Measurements from ENCODE around the gene EXOC3L4. TPM values are rescaled to one million over a fixed set of nuclear protein-coding genes. Genes with fewer than 3 reads are reported as not detected.
"Not testable (repeated sequence)": the region's sequence is repeated elsewhere in the genome, so short reads cannot be mapped to it uniquely, and the experiment has no call there.

The EXOC3L4 gene
- total and polyA plus RNA-seq, 2 donors (not counting 3 experiments of a cell fraction or from before 2014, with no cell fraction given) = not detected

- dilution Hi-C loops (cut with MboI; ENCODE audit: extremely low pct_ligation_motif_present, low sequenced_read_pairs) = no loop called here
Measured at GRCh38 chr14:103045371-103045869, 49.1 kb upstream of the EXOC3L4 start.

DNA sequence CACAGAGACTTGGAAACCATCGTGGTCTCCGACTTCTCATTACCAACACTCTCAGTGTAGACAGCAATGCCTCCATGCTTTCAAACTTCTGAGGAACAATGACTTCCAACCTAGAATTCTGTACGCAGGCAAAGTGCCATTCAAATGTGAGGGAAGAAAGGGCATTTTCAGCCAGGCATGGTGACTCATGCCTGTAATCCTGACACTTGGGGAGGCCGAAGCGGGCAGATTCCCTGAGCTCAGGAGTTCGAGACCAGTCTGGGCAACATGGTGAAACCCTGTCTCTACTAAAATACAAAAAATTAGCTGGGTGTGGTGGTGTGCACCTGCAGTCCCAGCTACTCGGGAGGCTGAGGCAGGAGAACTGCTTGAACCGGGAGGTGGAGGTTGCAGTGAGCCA, 47.1 kb upstream of the EXOC3L4 start:
- H2AFZ ChIP-seq (ENCODE audit: low read depth, low read length); BruUV-seq (replicated peaks); H3K27me3 ChIP-seq (ENCODE audit: control insufficient read depth in 2 of 2, insufficient read depth in 2 of 2, low read length in 2 of 2); H3K9me1 ChIP-seq (replicated peaks; ENCODE audit: control insufficient read depth, extremely low read depth, insufficient read depth, low read length); FAIRE-seq; DNase-seq (ENCODE audit: low read depth, low spot score); H4K20me1 ChIP-seq (replicated peaks; ENCODE audit: control insufficient read depth, extremely low read depth, insufficient read depth, low read length); H3K27ac ChIP-seq (ENCODE audit: insufficient read depth, low read depth, low read length); H3K4me1 ChIP-seq (ENCODE audit: control insufficient read depth, extremely low read depth, insufficient read depth, low read length); H3K9ac ChIP-seq (replicated peaks; ENCODE audit: extremely low read depth, insufficient read depth, low read length); dilution Hi-C loops (cut with MboI; ENCODE audit: extremely low pct_ligation_motif_present, low sequenced_read_pairs); intact Hi-C loops (cut with micrococcal nuclease); H3K9me3 ChIP-seq (replicated peaks; ENCODE audit: control insufficient read depth, insufficient read depth, low read length); H3K36me3 ChIP-seq (ENCODE audit: control insufficient read depth in 2 of 2, extremely low read depth in 1 of 2, insufficient read depth in 2 of 2, low read length in 2 of 2); H3K4me2 ChIP-seq (ENCODE audit: insufficient read depth, low read length); H3K4me3 ChIP-seq (replicated peaks in 1 of 3; ENCODE audit: insufficient read depth in 1 of 3, low read depth in 1 of 3, low read length in 3 of 3): not testable (repeated sequence)
- CTCF ChIA-PET = interaction anchor here (1.6 kb wide), 1 partner anchor 11 kb away, joined by 3 read pairs; no protein-coding TSS in a partner anchor
- POLR2A ChIA-PET = interaction anchor here (0.6 kb wide), 1 partner anchor 18 kb away, joined by 6 read pairs; no protein-coding TSS in a partner anchor
- H3K79me2 ChIP-seq (ENCODE audit: control insufficient read depth, insufficient read depth, low read length) = peaks cover 95% of the 10 kb centered on the region

More at GRCh38 chr14:103045371-103045869, 49.1 kb upstream of the EXOC3L4 start:
- DNase-seq (ENCODE audit: low read depth, low spot score) (no peak), FAIRE-seq (no peak)
- Histone ChIP-seq H3K4me1 (ENCODE audit: control insufficient read depth, extremely low read depth, insufficient read depth, low read length) (no peaks in the 10 kb centered on the region), H3K9me1 (replicated peaks; ENCODE audit: control insufficient read depth, extremely low read depth, insufficient read depth, low read length) (no peaks in the 10 kb centered on the region), H3K27ac (ENCODE audit: insufficient read depth, low read depth, low read length) (no peak overlapping the region), H3K9ac (replicated peaks; ENCODE audit: extremely low read depth, insufficient read depth, low read length) (no peak overlapping the region), H3K4me2 (ENCODE audit: insufficient read depth, low read length) (no peak overlapping the region), H4K20me1 (replicated peaks; ENCODE audit: control insufficient read depth, extremely low read depth, insufficient read depth, low read length) (peaks cover 7% of the 10 kb centered on the region), H3K4me3 (replicated peaks in 1 of 3; ENCODE audit: insufficient read depth in 1 of 3, low read depth in 1 of 3, low read length in 3 of 3) (no peak overlapping the region), H3K9me3 (replicated peaks; ENCODE audit: control insufficient read depth, insufficient read depth, low read length) (no peaks in the 10 kb centered on the region), H3K27me3 (ENCODE audit: control insufficient read depth in 2 of 2, insufficient read depth in 2 of 2, low read length in 2 of 2) (no peaks in the 10 kb centered on the region), H3K79me2 (ENCODE audit: control insufficient read depth, insufficient read depth, low read length) (peaks cover 93% of the 10 kb centered on the region), H2AFZ (ENCODE audit: low read depth, low read length) (no peak overlapping the region), H3K36me3 (ENCODE audit: control insufficient read depth in 2 of 2, extremely low read depth in 1 of 2, insufficient read depth in 2 of 2, low read length in 2 of 2) (peaks cover 0 to 5% of the 10 kb centered on the region in 2 experiments)
- ChIA-PET POLR2A (no interaction called here), CTCF (interaction anchor here (1.0 to 1.1 kb wide), 2 partner anchors 13 to 22 kb away, joined by 3 read pairs; no protein-coding TSS in a partner anchor)
- BruUV-seq (replicated peaks) = no TSS peak
- TF ChIP-seq EZH2 (IDR thresholded peaks at IDR 0.05; ENCODE audit: borderline replicate concordance, low read depth, low read length, severe bottlenecking) = no peak
- intact Hi-C loops (cut with micrococcal nuclease) = no loop called here
